HCT116 (cell line): ENCODE data around the gene MLH1. TPM values are rescaled to one million over a fixed set of nuclear protein-coding genes. Genes with fewer than 3 reads are reported as not detected.

Experiments
- ATAC-seq: fragments of 200-7000 bp; cut with Tn5 transposase; 2 replicates; pipeline ENCODE4 v1.9.1; 2020; ENCODE audit warnings: mild to moderate bottlenecking, moderate library complexity
- BruUV-seq: library from RNA; stranded (reverse); fragments of 400-500 nt; replicated peaks from 2 replicates; lab custom pipeline; 2021; lab: Mats Ljungman, UMichigan
- CTCF ChIA-PET: fragments of 300-600 bp; sonication (Branson Sonifier 250); formaldehyde crosslinking; loops from one replicate; lab custom pipeline; 2021; ENCODE audit warnings: antibody characterized with exemption; lab: Charles Lee
- POLR2A ChIA-PET: fragments of 300-600, 350-600 bp; sonication (Branson Sonifier 250); formaldehyde crosslinking; loops from one replicate; lab custom pipeline; 2021; ENCODE audit warnings: antibody characterized with exemption; lab: Charles Lee
- RAD21 ChIA-PET, 2 experiments: fragments of 300-600 bp; sonication (Branson Sonifier 250); formaldehyde crosslinking; loops; one replicate each; lab custom pipeline; 2023; ENCODE audit warnings: low total read pairs in 2 of 2; ENCODE audit not compliant: uncharacterized antibody in 2 of 2, unreplicated experiment in 2 of 2, low non-redundant PET in 1 of 2; lab: Charles Lee
- DNase-seq: peaks from one replicate; pipeline ENCODE4 v3.0.0-alpha.2; 2010; ENCODE audit warnings: low read depth, low spot score
- H2AFZ ChIP-seq: fragments of 200-600 bp; shearing (Covaris generic), sonication (generic); 2 replicates; pipeline ENCODE4 v1.6.1; 2017; ENCODE audit warnings: low read depth, mixed run types, mixed read lengths, antibody characterized with exemption, low read length; ENCODE audit not compliant: poor library complexity, severe bottlenecking
- H3K27ac ChIP-seq: 2 replicates; pipeline ENCODE4 v1.5.1; 2012; ENCODE audit warnings: low read depth, low read length
- H3K27me3 ChIP-seq: fragments of 200-600 bp; sonication (generic); 2 replicates; pipeline ENCODE4 v1.6.1; 2016; ENCODE audit warnings: mixed run types, low read length, mixed read lengths; ENCODE audit not compliant: insufficient read depth
- H3K36me3 ChIP-seq, 2 experiments: fragments of 200-500 bp in 1 of 2; fragments of 200-600 bp in 1 of 2; sonication (Bioruptor generic) in 1 of 2; sonication (generic) in 1 of 2; 2 replicates each; pipeline versions ENCODE4 v1.5.1 to v1.6.1; 2014 to 2016; ENCODE audit warnings: low read length in 2 of 2, inconsistent platforms in 1 of 2, mixed read lengths in 1 of 2, mixed run types in 1 of 2; ENCODE audit not compliant: insufficient read depth in 2 of 2, control insufficient read depth in 1 of 2
- H3K4me1 ChIP-seq, 2 experiments: fragments of 200-600 bp in 1 of 2; sonication (generic) in 1 of 2; 2 replicates each; pipeline versions ENCODE4 v1.5.1 to v1.6.1; 2012 to 2017; ENCODE audit warnings: low read length in 2 of 2, inconsistent platforms in 1 of 2, mild to moderate bottlenecking in 1 of 2, mixed read lengths in 1 of 2, mixed run types in 1 of 2, moderate library complexity in 1 of 2; ENCODE audit not compliant: insufficient read depth in 2 of 2, control insufficient read depth in 1 of 2
- H3K4me2 ChIP-seq: fragments of 200-600 bp; sonication (generic); 2 replicates; pipeline ENCODE4 v1.6.1; 2017; ENCODE audit warnings: mixed run types, low read length, mixed read lengths
- H3K4me3 ChIP-seq, 2 experiments: fragments of 200-600 bp in 1 of 2; sonication (generic) in 1 of 2; replicated peaks in 1 of 2; 2 replicates each; pipeline ENCODE4 v1.5.1; 2011 to 2016; ENCODE audit warnings: low read length in 2 of 2, control low read depth in 1 of 2, low read depth in 1 of 2, mild to moderate bottlenecking in 1 of 2, mixed read lengths in 1 of 2, mixed run types in 1 of 2
- H3K79me2 ChIP-seq: fragments of 200-600 bp; sonication (generic); 2 replicates; pipeline ENCODE4 v1.6.1; 2017; ENCODE audit warnings: mild to moderate bottlenecking, mixed run types, low read length, moderate library complexity, mixed read lengths; ENCODE audit not compliant: insufficient read depth
- H3K9ac ChIP-seq: fragments of 200-600 bp; sonication (generic); 2 replicates; pipeline ENCODE4 v1.6.1; 2016; ENCODE audit warnings: low read length, mixed read lengths
- H3K9me2 ChIP-seq: fragments of 200-600 bp; sonication (generic), shearing (Covaris generic); 2 replicates; pipeline ENCODE4 v1.6.1; 2017; ENCODE audit warnings: mixed run types, mild to moderate bottlenecking, moderate library complexity; ENCODE audit not compliant: insufficient read depth
- H3K9me3 ChIP-seq, 2 experiments: fragments of 200-500 bp in 1 of 2; fragments of 200-600 bp in 1 of 2; sonication (Bioruptor generic) in 1 of 2; sonication (generic) in 1 of 2; 2 replicates each; pipeline ENCODE4 v1.6.1; 2014 to 2017; ENCODE audit warnings: low read length in 2 of 2, mixed read lengths in 2 of 2, inconsistent platforms in 1 of 2, low read depth in 1 of 2, mild to moderate bottlenecking in 1 of 2, mixed run types in 1 of 2, moderate library complexity in 1 of 2; ENCODE audit not compliant: control insufficient read depth in 1 of 2, insufficient read depth in 1 of 2
- H4K20me1 ChIP-seq: fragments of 200-600 bp; sonication (generic), shearing (Covaris generic); 2 replicates; pipeline ENCODE4 v1.6.1; 2017; ENCODE audit warnings: mixed run types, mild to moderate bottlenecking, moderate library complexity; ENCODE audit not compliant: insufficient read depth
- CBX3 ChIP-seq: IDR thresholded peaks from 2 replicates; pipeline ENCODE4 v1.6.1; 2012; ENCODE audit warnings: low read depth
- EGR1 ChIP-seq: IDR thresholded peaks from 2 replicates; pipeline ENCODE4 v1.6.1; 2012; ENCODE audit warnings: low read depth
- EZH2phosphoT487 ChIP-seq: fragments of 200-600 bp; IDR thresholded peaks from 2 replicates; pipeline ENCODE4 v1.6.1; 2018; ENCODE audit warnings: antibody characterized with exemption, borderline replicate concordance
- FOSL1 ChIP-seq: IDR thresholded peaks from 2 replicates; pipeline ENCODE4 v1.6.1; 2012; ENCODE audit warnings: low read depth
- POLR2A ChIP-seq: IDR thresholded peaks from 2 replicates; pipeline ENCODE4 v1.7.0; 2011; ENCODE audit warnings: borderline replicate concordance; ENCODE audit not compliant: insufficient read depth, insufficient read length; ENCODE audit errors: extremely low read depth
- RAD21 ChIP-seq: IDR thresholded peaks from 2 replicates; pipeline ENCODE4 v1.6.1; 2012; ENCODE audit warnings: low read depth, mild to moderate bottlenecking
- SRF ChIP-seq: IDR thresholded peaks from 2 replicates; pipeline ENCODE4 v1.6.1; 2012; ENCODE audit warnings: low read depth
- TCF7L2 ChIP-seq: IDR thresholded peaks from 2 replicates; pipeline ENCODE4 v1.7.0; 2011; ENCODE audit warnings: borderline replicate concordance, inconsistent platforms; ENCODE audit not compliant: insufficient read depth, insufficient read length; ENCODE audit errors: extremely low read depth
- ZFX ChIP-seq: fragments of 450-650 bp; IDR thresholded peaks from 2 replicates; pipeline ENCODE4 v1.6.1; 2017
- intact Hi-C: fragments of 100-400 bp; cut with micrococcal nuclease; formaldehyde crosslinking; loops from 2 replicates; pipeline ENCODE4 v1.10.0; 2022
- total RNA-seq: library from RNA; stranded (reverse); gene quantifications from one replicate; pipeline ENCODE4 v1.2.1, GENCODE V29; 2021; ENCODE audit not compliant: unreplicated experiment
- TF ChIP-seq, protein P1 (sequence below), 3 experiments: fragments of 200-600 bp in 1 of 3; sonication (generic) in 1 of 3; IDR thresholded peaks in 2 of 3; conservative IDR thresholded peaks in 1 of 3; 2 replicates each; pipeline ENCODE4 v1.5.1; 2012 to 2017; ENCODE audit warnings: low read depth in 2 of 3, low read length in 2 of 3, antibody characterized with exemption in 1 of 3, borderline replicate concordance in 1 of 3, control low read depth in 1 of 3, mild to moderate bottlenecking in 1 of 3, mixed read lengths in 1 of 3, mixed run types in 1 of 3, moderate library complexity in 1 of 3; ENCODE audit not compliant: insufficient read depth in 1 of 3
- TF ChIP-seq, protein P2 (sequence below): IDR thresholded peaks from 2 replicates; pipeline ENCODE4 v1.6.1; 2011; ENCODE audit warnings: mild to moderate bottlenecking, low read length, moderate library complexity; ENCODE audit not compliant: insufficient replicate concordance; ENCODE audit errors: extremely low read depth

MLH1 gene
- total RNA-seq, 1 experiment from 2014 or later: 9.6 TPM

DNA sequence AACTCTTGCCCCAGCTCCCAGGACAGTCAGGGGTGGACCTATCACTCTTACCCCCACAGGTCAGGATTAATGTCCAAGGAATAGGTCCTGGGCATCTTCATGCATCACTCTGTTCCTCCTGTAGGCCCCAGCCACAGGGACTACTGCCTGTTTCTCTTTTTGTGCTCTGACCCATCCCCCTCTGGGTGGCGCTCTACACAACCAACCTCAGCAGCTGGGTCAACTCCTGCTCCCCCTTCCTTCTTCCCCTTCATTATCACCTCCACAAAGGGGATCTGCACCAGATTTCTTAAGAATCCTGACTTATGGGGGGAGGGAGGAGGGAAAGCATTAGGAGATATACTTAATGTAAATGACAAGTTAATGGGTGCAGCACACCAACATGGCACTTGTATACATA, 36.3 kb upstream of the MLH1 start:
- Histone ChIP-seq H3K9me3 (no peaks in the 10 kb centered on the region), H3K27ac (no peak overlapping the region), H3K9ac (no peak overlapping the region), H2AFZ (no peak overlapping the region), H4K20me1 (no peaks in the 10 kb centered on the region), H3K4me3 (no peak overlapping the region), H3K36me3 (no peaks in the 10 kb centered on the region), H3K4me2 (no peak overlapping the region), H3K79me2 (no peaks in the 10 kb centered on the region), H3K4me1 (peaks cover 0 to 8% of the 10 kb centered on the region in 2 experiments; a peak in 2 of 4 replicates), H3K27me3 (no peaks in the 10 kb centered on the region), H3K9me2 (no peaks in the 10 kb centered on the region)
- intact Hi-C loops: loop anchor here (5.0 to 10.0 kb wide), 2 partner anchors 142 to 215 kb away; no protein-coding TSS in a partner anchor
- RAD21 ChIA-PET: no interaction called here
- ATAC-seq (no peak), DNase-seq (no peak)
- TF ChIP-seq, protein P1, sequence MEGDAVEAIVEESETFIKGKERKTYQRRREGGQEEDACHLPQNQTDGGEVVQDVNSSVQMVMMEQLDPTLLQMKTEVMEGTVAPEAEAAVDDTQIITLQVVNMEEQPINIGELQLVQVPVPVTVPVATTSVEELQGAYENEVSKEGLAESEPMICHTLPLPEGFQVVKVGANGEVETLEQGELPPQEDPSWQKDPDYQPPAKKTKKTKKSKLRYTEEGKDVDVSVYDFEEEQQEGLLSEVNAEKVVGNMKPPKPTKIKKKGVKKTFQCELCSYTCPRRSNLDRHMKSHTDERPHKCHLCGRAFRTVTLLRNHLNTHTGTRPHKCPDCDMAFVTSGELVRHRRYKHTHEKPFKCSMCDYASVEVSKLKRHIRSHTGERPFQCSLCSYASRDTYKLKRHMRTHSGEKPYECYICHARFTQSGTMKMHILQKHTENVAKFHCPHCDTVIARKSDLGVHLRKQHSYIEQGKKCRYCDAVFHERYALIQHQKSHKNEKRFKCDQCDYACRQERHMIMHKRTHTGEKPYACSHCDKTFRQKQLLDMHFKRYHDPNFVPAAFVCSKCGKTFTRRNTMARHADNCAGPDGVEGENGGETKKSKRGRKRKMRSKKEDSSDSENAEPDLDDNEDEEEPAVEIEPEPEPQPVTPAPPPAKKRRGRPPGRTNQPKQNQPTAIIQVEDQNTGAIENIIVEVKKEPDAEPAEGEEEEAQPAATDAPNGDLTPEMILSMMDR (IDR thresholded peaks at IDR 0.05 in 2 of 3, conservative IDR thresholded peaks at IDR 0.05 in 1 of 3; ENCODE audit: borderline replicate concordance in 1 of 3, insufficient read depth in 1 of 3, low read depth in 2 of 3, low read length in 2 of 3): peak in 2 of 3 experiments; percentile 11 to 34; a peak in 2 of 6 replicates
- no peak for TF ChIP-seq ZFX
- BruUV-seq: no TSS peak
- POLR2A ChIA-PET: interaction anchor here (1.1 kb wide), 1 partner anchor 9 kb away, joined by 3 read pairs; no protein-coding TSS in a partner anchor
- CTCF ChIA-PET: interaction anchor here (0.6 to 2.3 kb wide), 5 partner anchors 35 to 966 kb away, joined by 3 to 14 read pairs (median 8); partner anchors contain the start of genes EPM2AIP1 and MLH1

DNA sequence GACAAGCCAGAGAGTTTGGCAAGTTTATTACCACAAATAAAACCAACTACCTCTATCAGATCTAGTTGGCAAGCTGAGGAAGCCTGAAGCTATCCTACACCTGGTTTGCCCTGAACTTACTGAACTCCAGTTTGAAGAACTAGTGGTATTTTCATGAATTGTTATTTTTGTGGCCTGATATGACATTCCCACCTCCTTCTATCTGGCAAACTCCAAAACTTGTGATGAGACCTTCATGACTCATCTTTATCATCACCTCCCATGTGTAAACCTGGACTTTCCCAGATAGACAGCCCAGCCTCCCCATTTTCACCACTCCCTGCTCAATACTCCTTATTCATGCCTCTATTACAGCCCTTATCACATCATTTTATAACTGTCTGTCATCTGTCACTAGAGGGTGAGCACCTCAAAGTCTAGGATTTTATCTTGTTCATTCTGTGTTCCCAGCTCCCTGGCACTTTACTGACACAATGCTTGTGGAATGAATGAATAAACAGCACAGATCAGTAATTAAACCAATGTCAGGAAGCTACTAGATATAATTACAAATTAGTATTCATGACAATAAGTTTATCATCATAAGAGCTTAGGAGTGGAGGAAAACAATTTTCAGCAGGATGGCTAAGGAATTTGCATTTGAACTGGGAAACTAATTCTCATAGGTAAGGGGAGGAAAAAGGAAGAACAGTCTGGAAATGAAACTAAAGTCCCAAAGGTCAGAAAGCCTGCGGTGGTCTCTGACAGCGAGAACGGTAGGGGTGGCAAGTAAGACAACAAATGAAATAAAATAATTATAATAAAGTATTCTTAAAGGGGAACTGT, 35.2 kb upstream of the MLH1 start:
- peak overlapping the region; percentile 13; the same call in 1 of the 2 replicates for H3K4me2 ChIP-seq
- H3K79me2 ChIP-seq: no peaks in the 10 kb centered on the region
- BruUV-seq: no TSS peak
- no peak overlapping the region for H3K9ac ChIP-seq
- no peak for ATAC-seq
- intact Hi-C loops: loop anchor here (2.0 to 10.0 kb wide), 3 partner anchors 143 to 229 kb away; no protein-coding TSS in a partner anchor
- TF ChIP-seq POLR2A (no peak), ZFX (no peak), CBX3 (no peak), EZH2phosphoT487 (no peak), SRF (no peak), TCF7L2 (no peak), EGR1 (no peak), RAD21 (no peak), FOSL1 (no peak)
- TF ChIP-seq, protein P2, sequence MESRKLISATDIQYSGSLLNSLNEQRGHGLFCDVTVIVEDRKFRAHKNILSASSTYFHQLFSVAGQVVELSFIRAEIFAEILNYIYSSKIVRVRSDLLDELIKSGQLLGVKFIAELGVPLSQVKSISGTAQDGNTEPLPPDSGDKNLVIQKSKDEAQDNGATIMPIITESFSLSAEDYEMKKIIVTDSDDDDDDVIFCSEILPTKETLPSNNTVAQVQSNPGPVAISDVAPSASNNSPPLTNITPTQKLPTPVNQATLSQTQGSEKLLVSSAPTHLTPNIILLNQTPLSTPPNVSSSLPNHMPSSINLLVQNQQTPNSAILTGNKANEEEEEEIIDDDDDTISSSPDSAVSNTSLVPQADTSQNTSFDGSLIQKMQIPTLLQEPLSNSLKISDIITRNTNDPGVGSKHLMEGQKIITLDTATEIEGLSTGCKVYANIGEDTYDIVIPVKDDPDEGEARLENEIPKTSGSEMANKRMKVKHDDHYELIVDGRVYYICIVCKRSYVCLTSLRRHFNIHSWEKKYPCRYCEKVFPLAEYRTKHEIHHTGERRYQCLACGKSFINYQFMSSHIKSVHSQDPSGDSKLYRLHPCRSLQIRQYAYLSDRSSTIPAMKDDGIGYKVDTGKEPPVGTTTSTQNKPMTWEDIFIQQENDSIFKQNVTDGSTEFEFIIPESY: no peak
- H3K4me3 ChIP-seq: no peak overlapping the region
- H4K20me1 ChIP-seq: no peaks in the 10 kb centered on the region
- H3K4me1 ChIP-seq: peaks cover 0 to 8% of the 10 kb centered on the region in 2 experiments; a peak in 2 of 4 replicates
- H2AFZ ChIP-seq: peak overlapping the region; percentile 59
- ChIA-PET RAD21 (interaction anchor here in 1 of 2 experiments (1.0 to 1.4 kb wide), 2 partner anchors 34 to 166 kb away, joined by 3 read pairs; no protein-coding TSS in a partner anchor), POLR2A (interaction anchor here (1.1 to 1.6 kb wide), 2 partner anchors 10 to 35 kb away, joined by 3 to 8 read pairs; partner anchors contain the start of genes EPM2AIP1 and MLH1), CTCF (interaction anchor here (0.6 to 2.4 kb wide), 22 partner anchors 9 to 965 kb away, joined by 3 to 19 read pairs (median 4); partner anchors contain the start of genes EPM2AIP1 and MLH1)
- no peak for DNase-seq
- H3K36me3 ChIP-seq: no peaks in the 10 kb centered on the region
- no peak overlapping the region for H3K27ac ChIP-seq
- no peaks in the 10 kb centered on the region for H3K9me3 ChIP-seq
- H3K9me2 ChIP-seq: no peaks in the 10 kb centered on the region
- H3K27me3 ChIP-seq: no peaks in the 10 kb centered on the region
